Left kidney (tissue), 2 donors: ENCODE data around the gene CKAP2L. TPM values are rescaled to one million over a fixed set of nuclear protein-coding genes. Genes with fewer than 3 reads are reported as not detected.
A peak's percentile ranks its signal among the peaks of the same experiment; 100 is the strongest.

Experiments used
- DNase-seq: peaks from one replicate; pipeline ENCODE4 v3.0.0-alpha.2; 2013
- polyA plus RNA-seq: library from polyadenylated mRNA; unstranded; fragments of 120-200 nt; gene quantifications from one replicate; pipeline ENCODE4 v1.2.1, GENCODE V29; 2013; ENCODE audit not compliant: insufficient read length

CKAP2L gene
- polyA plus RNA-seq, 1 donor = 20.9 TPM

GRCh38 chr2:112762276-112762675 lies 2.1 kb downstream of the CKAP2L start:
- DNase-seq = no peak

- no peak for DNase-seq
These were observed 4.3 kb downstream of the CKAP2L start for GRCh38 chr2:112760149-112760548.

- DNase-seq = no peak
These were observed 5.7 kb downstream of the CKAP2L start for GRCh38 chr2:112758711-112759110.

- DNase-seq = no peak
These were observed 7.1 kb downstream of the CKAP2L start for GRCh38 chr2:112757265-112757664.

GRCh38 chr2:112756207-112756606 lies 8.2 kb downstream of the CKAP2L start:
- DNase-seq = no peak

- DNase-seq = no peak
These were observed 9.0 kb downstream of the CKAP2L start for GRCh38 chr2:112755444-112755843.

GRCh38 chr2:112754564-112754963 lies 9.8 kb downstream of the CKAP2L start:
- DNase-seq = no peak

GRCh38 chr2:112752667-112753066 lies 11.7 kb downstream of the CKAP2L start:
- no peak for DNase-seq

GRCh38 chr2:112751451-112752197 lies 12.8 kb downstream of the CKAP2L start:
- no peak for DNase-seq

- DNase-seq = no peak
These were observed 13.9 kb downstream of the CKAP2L start for GRCh38 chr2:112750560-112750843.

- DNase-seq = peak; percentile 59
These were observed 14.5 kb downstream of the CKAP2L start for GRCh38 chr2:112749755-112750559.

GRCh38 chr2:112740527-112740926 lies 23.9 kb downstream of the CKAP2L start:
- DNase-seq = no peak

GRCh38 chr2:112737542-112738232 lies 26.7 kb downstream of the CKAP2L start:
- no peak for DNase-seq

GRCh38 chr2:112733871-112734270 lies 30.5 kb downstream of the CKAP2L start:
- no peak for DNase-seq

GRCh38 chr2:112733456-112733855 lies 31.0 kb downstream of the CKAP2L start:
- DNase-seq = no peak

- DNase-seq = no peak
These were observed 32.9 kb downstream of the CKAP2L start for GRCh38 chr2:112731479-112731878.

GRCh38 chr2:112730791-112731190 lies 33.6 kb downstream of the CKAP2L start:
- no peak for DNase-seq

- DNase-seq = no peak
These were observed 34.2 kb downstream of the CKAP2L start for GRCh38 chr2:112730216-112730615.

GRCh38 chr2:112728378-112729175 lies 35.8 kb downstream of the CKAP2L start:
- DNase-seq = no peak

GRCh38 chr2:112728029-112728362 lies 36.4 kb downstream of the CKAP2L start:
- no peak for DNase-seq

GRCh38 chr2:112727276-112728028 lies 37.0 kb downstream of the CKAP2L start:
- DNase-seq = no peak
